ENCODE results near the gene TTC4. TPM values are rescaled to one million over a fixed set of nuclear protein-coding genes. Genes with fewer than 3 reads are reported as not detected.
"Not testable (repeated sequence)": the region's sequence is repeated elsewhere in the genome, so short reads cannot be mapped to it uniquely, and the experiment has no call there.

The TTC4 gene
- polyA plus RNA-seq, 4 donors: 11.9 to 21.1 (median 13.3) TPM

DNA sequence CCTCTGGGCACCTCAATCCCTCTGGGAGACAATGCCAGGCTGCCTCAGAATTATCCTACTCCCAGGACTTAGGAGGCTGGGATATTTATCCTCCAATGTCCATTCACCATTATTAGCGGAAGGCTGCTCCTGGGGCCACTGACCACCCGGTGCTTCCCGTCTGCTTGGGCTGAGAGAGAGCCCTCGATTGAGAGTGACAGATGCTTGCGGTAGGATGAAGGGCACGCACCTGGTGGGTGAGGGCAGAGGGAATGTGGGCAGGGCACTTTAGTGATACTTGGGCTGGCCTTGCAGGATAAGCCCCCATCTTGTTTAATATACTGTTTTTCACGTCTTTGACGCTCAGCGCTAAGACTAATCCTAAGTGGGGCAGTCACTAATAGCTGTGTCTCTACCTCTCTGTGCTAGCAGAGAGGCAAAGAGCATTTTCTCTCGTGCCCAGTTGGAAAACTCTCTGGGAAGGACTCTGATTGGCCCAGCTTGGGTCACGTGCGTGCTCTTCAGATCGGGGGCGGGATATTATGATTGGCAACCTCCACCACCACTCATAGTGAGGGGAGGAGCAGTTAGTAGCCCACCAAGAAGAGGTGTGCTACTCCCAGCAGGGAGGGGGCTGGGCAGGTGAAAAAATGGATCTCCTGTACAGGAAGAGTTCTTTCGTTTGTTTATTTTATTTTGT, 59.3 kb downstream of the TTC4 start:
- Histone ChIP-seq H3K4me3 (ENCODE audit: low read depth in 1 of 3, low read length in 3 of 3) (no peak overlapping the region), H3K27me3 (ENCODE audit: control insufficient read depth in 3 of 3, insufficient read depth in 3 of 3, low read length in 3 of 3) (no peaks in the 10 kb centered on the region), H3K9me3 (ENCODE audit: control insufficient read depth in 2 of 2, insufficient read depth in 1 of 2, low read depth in 1 of 2, low read length in 1 of 2) (no peaks in the 10 kb centered on the region), H3K4me1 (ENCODE audit: control insufficient read depth in 3 of 3, insufficient read depth in 2 of 3, low read depth in 1 of 3, low read length in 2 of 3) (peaks cover 0 to 4% (median 0%) of the 10 kb centered on the region in 3 donors), H3K36me3 (ENCODE audit: control insufficient read depth in 3 of 3, insufficient read depth in 2 of 3, low read depth in 1 of 3, low read length in 3 of 3) (peaks cover 0 to 13% (median 0%) of the 10 kb centered on the region in 3 donors), H3K27ac (ENCODE audit: low read depth in 1 of 3, low read length in 2 of 3) (no peak overlapping the region)
- 67 to 78% (median 71%) methylated on average over 15 of the region's 15 CpGs for WGBS, 3 donors
- DNase-seq: no peak
- FAIRE-seq: no peak

DNA sequence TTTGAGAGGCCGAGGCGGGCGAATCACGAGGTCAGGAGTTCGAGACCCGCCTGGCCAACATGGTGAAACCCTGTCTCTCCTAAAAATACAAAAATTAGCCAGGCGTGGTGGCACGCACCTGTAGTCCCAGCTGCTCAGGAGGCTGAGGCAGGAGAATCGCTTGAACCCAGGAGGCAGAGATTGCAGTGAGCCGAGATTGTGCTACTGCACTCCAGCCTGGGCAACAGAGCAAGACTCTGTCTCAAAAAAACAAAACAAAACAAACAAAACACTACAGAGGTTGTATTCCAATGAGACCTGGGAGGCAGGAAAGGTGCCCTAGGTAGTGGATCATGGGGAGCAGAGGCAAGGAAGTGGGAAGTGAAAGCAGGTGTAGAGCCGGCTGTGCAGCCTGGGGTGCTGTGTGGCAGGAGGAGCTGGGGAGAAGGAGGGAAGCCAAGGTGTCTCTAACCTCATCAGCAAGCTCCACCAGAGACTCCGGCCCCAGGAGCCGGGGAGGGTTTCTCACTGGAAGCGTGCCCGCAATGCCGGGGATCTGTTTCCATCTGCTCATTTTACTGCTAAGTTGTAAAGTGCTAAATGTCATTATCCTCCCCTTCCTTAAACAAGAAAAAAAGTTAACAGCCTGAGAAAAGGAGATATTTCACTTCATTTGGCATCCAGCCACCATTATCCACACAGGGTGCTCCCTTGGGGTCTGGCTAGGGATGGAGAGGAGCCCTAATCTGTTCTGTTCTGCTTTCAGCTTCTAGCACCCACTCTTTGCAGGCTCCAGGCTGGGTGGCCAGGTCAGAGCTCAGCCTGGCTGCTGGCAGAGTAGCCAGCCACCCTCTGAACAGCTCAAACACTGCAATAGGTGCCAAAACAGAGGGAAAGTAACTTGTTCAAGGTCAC, 60.4 kb downstream of the TTC4 start:
- not testable (repeated sequence) for FAIRE-seq; H3K9me3 ChIP-seq (ENCODE audit: control insufficient read depth in 2 of 2, insufficient read depth in 1 of 2, low read depth in 1 of 2, low read length in 1 of 2); H3K27ac ChIP-seq (ENCODE audit: low read depth in 1 of 3, low read length in 2 of 3); H3K4me1 ChIP-seq (ENCODE audit: control insufficient read depth in 3 of 3, insufficient read depth in 2 of 3, low read depth in 1 of 3, low read length in 2 of 3); H3K27me3 ChIP-seq (ENCODE audit: control insufficient read depth in 3 of 3, insufficient read depth in 3 of 3, low read length in 3 of 3); H3K4me3 ChIP-seq (ENCODE audit: low read depth in 1 of 3, low read length in 3 of 3)
- H3K36me3 ChIP-seq (ENCODE audit: control insufficient read depth in 3 of 3, insufficient read depth in 2 of 3, low read depth in 1 of 3, low read length in 3 of 3): peaks cover 0 to 22% (median 0%) of the 10 kb centered on the region in 3 donors
- 56 to 66% (median 59%) methylated on average over 16 of the region's 16 CpGs for WGBS, 3 donors
- DNase-seq: peak; percentile 35 to 41

GRCh38 chr1:54777011-54777410, 61.4 kb downstream of the TTC4 start:
- Histone ChIP-seq H3K4me3 (ENCODE audit: low read depth in 1 of 3, low read length in 3 of 3) (no peak overlapping the region), H3K36me3 (ENCODE audit: control insufficient read depth in 3 of 3, insufficient read depth in 2 of 3, low read depth in 1 of 3, low read length in 3 of 3) (peaks cover 0 to 22% (median 0%) of the 10 kb centered on the region in 3 donors), H3K27me3 (ENCODE audit: control insufficient read depth in 3 of 3, insufficient read depth in 3 of 3, low read length in 3 of 3) (peaks cover 0 to 5% (median 0%) of the 10 kb centered on the region in 3 donors), H3K27ac (ENCODE audit: low read depth in 1 of 3, low read length in 2 of 3) (no peak overlapping the region), H3K9me3 (ENCODE audit: control insufficient read depth in 2 of 2, insufficient read depth in 1 of 2, low read depth in 1 of 2, low read length in 1 of 2) (no peaks in the 10 kb centered on the region), H3K4me1 (ENCODE audit: control insufficient read depth in 3 of 3, insufficient read depth in 2 of 3, low read depth in 1 of 3, low read length in 2 of 3) (peaks cover 0 to 7% (median 0%) of the 10 kb centered on the region in 3 donors)
- 69 to 74% (median 73%) methylated on average over 4 of the region's 4 CpGs for WGBS, 3 donors
- DNase-seq (no peak), FAIRE-seq (no peak)

DNA sequence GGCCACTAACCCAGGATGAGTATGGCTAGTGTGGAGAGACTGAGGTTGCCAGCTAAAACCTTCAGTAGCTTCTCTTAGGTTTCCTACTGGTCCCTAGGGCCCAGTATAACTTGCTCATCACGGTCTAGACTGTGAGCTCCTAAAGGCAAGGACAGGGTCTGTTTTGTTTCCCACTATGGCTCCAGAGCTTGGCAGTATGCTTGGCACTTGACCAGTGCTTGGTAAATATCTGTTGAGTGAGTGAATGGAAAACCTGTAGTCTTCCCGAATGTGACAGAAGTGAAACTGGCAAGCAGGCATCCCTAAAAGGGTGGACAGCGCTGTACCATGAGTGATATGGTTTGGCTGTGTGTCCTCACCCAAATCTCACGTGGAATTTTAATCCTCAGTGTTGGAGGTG, 61.8 kb downstream of the TTC4 start:
- WGBS, 3 donors: 86 to 93% (median 90%) methylated on average over 4 of the region's 4 CpGs
- H3K4me3 ChIP-seq (ENCODE audit: low read depth in 1 of 3, low read length in 3 of 3): no peak overlapping the region
- no peak overlapping the region for H3K27ac ChIP-seq (ENCODE audit: low read depth in 1 of 3, low read length in 2 of 3)
- peaks cover 0 to 9% (median 0%) of the 10 kb centered on the region in 3 donors for H3K27me3 ChIP-seq (ENCODE audit: control insufficient read depth in 3 of 3, insufficient read depth in 3 of 3, low read length in 3 of 3)
- no peak for FAIRE-seq
- no peak for DNase-seq
- no peaks in the 10 kb centered on the region for H3K9me3 ChIP-seq (ENCODE audit: control insufficient read depth in 2 of 2, insufficient read depth in 1 of 2, low read depth in 1 of 2, low read length in 1 of 2)
- H3K4me1 ChIP-seq (ENCODE audit: control insufficient read depth in 3 of 3, insufficient read depth in 2 of 3, low read depth in 1 of 3, low read length in 2 of 3): peaks cover 0 to 7% (median 0%) of the 10 kb centered on the region in 3 donors
- H3K36me3 ChIP-seq (ENCODE audit: control insufficient read depth in 3 of 3, insufficient read depth in 2 of 3, low read depth in 1 of 3, low read length in 3 of 3): peaks cover 0 to 27% (median 0%) of the 10 kb centered on the region in 3 donors

GRCh38 chr1:54781023-54781723, 65.5 kb downstream of the TTC4 start:
- H3K4me1 ChIP-seq (ENCODE audit: control insufficient read depth in 3 of 3, insufficient read depth in 2 of 3, low read depth in 1 of 3, low read length in 2 of 3): peaks cover 0 to 7% (median 0%) of the 10 kb centered on the region in 3 donors
- WGBS, 3 donors: 46 to 81% (median 62%) methylated on average over 67 to 74 of the region's 74 CpGs
- no peak overlapping the region for H3K27ac ChIP-seq (ENCODE audit: low read depth in 1 of 3, low read length in 2 of 3)
- H3K36me3 ChIP-seq (ENCODE audit: control insufficient read depth in 3 of 3, insufficient read depth in 2 of 3, low read depth in 1 of 3, low read length in 3 of 3): peaks cover 3 to 49% (median 5%) of the 10 kb centered on the region in 3 donors
- no peak overlapping the region for H3K4me3 ChIP-seq (ENCODE audit: low read depth in 1 of 3, low read length in 3 of 3)
- H3K27me3 ChIP-seq (ENCODE audit: control insufficient read depth in 3 of 3, insufficient read depth in 3 of 3, low read length in 3 of 3): peaks cover 0 to 9% (median 0%) of the 10 kb centered on the region in 3 donors
- DNase-seq: peak in 1 of 2 donors; percentile 51
- no peak for FAIRE-seq
- H3K9me3 ChIP-seq (ENCODE audit: control insufficient read depth in 2 of 2, insufficient read depth in 1 of 2, low read depth in 1 of 2, low read length in 1 of 2): no peaks in the 10 kb centered on the region

GRCh38 chr1:54782156-54782555, 66.5 kb downstream of the TTC4 start:
- WGBS, 3 donors: 77 to 83% (median 78%) methylated on average over 6 of the region's 6 CpGs
- no peaks in the 10 kb centered on the region for H3K9me3 ChIP-seq (ENCODE audit: control insufficient read depth in 2 of 2, insufficient read depth in 1 of 2, low read depth in 1 of 2, low read length in 1 of 2)
- H3K36me3 ChIP-seq (ENCODE audit: control insufficient read depth in 3 of 3, insufficient read depth in 2 of 3, low read depth in 1 of 3, low read length in 3 of 3): peaks cover 3 to 57% (median 10%) of the 10 kb centered on the region in 3 donors
- peaks cover 0 to 2% (median 0%) of the 10 kb centered on the region in 3 donors for H3K4me1 ChIP-seq (ENCODE audit: control insufficient read depth in 3 of 3, insufficient read depth in 2 of 3, low read depth in 1 of 3, low read length in 2 of 3)
- FAIRE-seq (no peak), DNase-seq (no peak)
- H3K4me3 ChIP-seq (ENCODE audit: low read depth in 1 of 3, low read length in 3 of 3): no peak overlapping the region
- no peak overlapping the region for H3K27ac ChIP-seq (ENCODE audit: low read depth in 1 of 3, low read length in 2 of 3)
- peaks cover 0 to 9% (median 0%) of the 10 kb centered on the region in 3 donors for H3K27me3 ChIP-seq (ENCODE audit: control insufficient read depth in 3 of 3, insufficient read depth in 3 of 3, low read length in 3 of 3)

DNA sequence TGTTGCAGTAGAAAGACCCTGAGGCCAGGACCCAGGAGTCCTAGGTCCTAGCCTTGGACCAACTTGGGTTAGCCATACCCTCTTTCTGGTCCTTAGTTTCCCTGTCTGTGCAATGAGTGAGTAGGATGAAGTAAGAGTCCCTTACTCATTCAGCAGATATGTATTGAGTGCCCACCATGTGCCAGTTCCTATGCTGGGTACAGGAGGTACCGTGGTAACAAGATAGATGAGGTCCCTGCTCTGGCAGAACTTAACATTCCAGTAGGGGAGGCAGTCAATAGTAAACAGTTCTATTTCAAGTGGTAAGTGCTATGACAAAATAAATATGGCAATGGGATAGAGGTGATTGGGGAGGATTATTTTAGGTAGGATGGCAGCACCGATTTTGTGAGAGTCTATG, 66.9 kb downstream of the TTC4 start:
- Histone ChIP-seq H3K27me3 (ENCODE audit: control insufficient read depth in 3 of 3, insufficient read depth in 3 of 3, low read length in 3 of 3) (peaks cover 0 to 9% (median 0%) of the 10 kb centered on the region in 3 donors), H3K9me3 (ENCODE audit: control insufficient read depth in 2 of 2, insufficient read depth in 1 of 2, low read depth in 1 of 2, low read length in 1 of 2) (no peaks in the 10 kb centered on the region), H3K36me3 (ENCODE audit: control insufficient read depth in 3 of 3, insufficient read depth in 2 of 3, low read depth in 1 of 3, low read length in 3 of 3) (peaks cover 3 to 60% (median 14%) of the 10 kb centered on the region in 3 donors), H3K4me1 (ENCODE audit: control insufficient read depth in 3 of 3, insufficient read depth in 2 of 3, low read depth in 1 of 3, low read length in 2 of 3) (peaks cover 0 to 2% (median 0%) of the 10 kb centered on the region in 3 donors), H3K4me3 (ENCODE audit: low read depth in 1 of 3, low read length in 3 of 3) (no peak overlapping the region), H3K27ac (ENCODE audit: low read depth in 1 of 3, low read length in 2 of 3) (no peak overlapping the region)
- DNase-seq (no peak), FAIRE-seq (no peak)
- WGBS, 3 donors: 71 to 76% (median 74%) methylated on average over 2 of the region's 2 CpGs

GRCh38 chr1:54784066-54784465, 68.4 kb downstream of the TTC4 start:
- Histone ChIP-seq H3K27ac (ENCODE audit: low read depth in 1 of 3, low read length in 2 of 3) (peak overlapping the region in 1 of 3 donors; percentile 42), H3K27me3 (ENCODE audit: control insufficient read depth in 3 of 3, insufficient read depth in 3 of 3, low read length in 3 of 3) (peaks cover 0 to 9% (median 0%) of the 10 kb centered on the region in 3 donors), H3K4me1 (ENCODE audit: control insufficient read depth in 3 of 3, insufficient read depth in 2 of 3, low read depth in 1 of 3, low read length in 2 of 3) (peaks cover 0 to 2% (median 0%) of the 10 kb centered on the region in 3 donors), H3K36me3 (ENCODE audit: control insufficient read depth in 3 of 3, insufficient read depth in 2 of 3, low read depth in 1 of 3, low read length in 3 of 3) (peaks cover 3 to 71% (median 16%) of the 10 kb centered on the region in 3 donors), H3K4me3 (ENCODE audit: low read depth in 1 of 3, low read length in 3 of 3) (no peak overlapping the region), H3K9me3 (ENCODE audit: control insufficient read depth in 2 of 2, insufficient read depth in 1 of 2, low read depth in 1 of 2, low read length in 1 of 2) (no peaks in the 10 kb centered on the region)
- peak in 1 of 2 donors; percentile 38 for DNase-seq
- 78 to 96% (median 79%) methylated on average over 2 of the region's 2 CpGs for WGBS, 3 donors
- no peak for FAIRE-seq
